Measurements from ENCODE around the gene PDE10A.

PDE10A gene

DNA sequence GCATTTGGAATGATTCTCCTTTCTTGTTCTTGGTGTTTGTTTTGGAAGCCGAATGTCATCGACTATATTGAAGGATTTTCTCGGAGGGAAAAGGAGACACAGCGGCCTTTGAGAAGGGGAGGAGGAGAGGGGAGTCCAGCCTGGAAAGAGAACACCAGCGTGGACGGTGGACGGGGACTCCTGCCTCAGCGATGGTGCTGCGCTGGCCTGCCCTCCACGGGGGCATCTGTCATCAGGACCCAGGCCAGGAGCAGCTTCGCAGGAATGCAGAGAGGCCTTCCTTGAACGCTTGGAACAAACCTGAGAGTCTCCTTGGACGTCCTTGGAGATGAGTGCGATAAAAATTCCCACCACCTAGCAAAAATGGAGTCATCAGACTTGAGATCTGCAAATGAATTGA, 345.3 kb downstream of the PDE10A start:
- H3K4me1 ChIP-seq (ENCODE audit: control insufficient read depth, insufficient read depth, low read length), result no peaks in the 10 kb centered on the region

DNA sequence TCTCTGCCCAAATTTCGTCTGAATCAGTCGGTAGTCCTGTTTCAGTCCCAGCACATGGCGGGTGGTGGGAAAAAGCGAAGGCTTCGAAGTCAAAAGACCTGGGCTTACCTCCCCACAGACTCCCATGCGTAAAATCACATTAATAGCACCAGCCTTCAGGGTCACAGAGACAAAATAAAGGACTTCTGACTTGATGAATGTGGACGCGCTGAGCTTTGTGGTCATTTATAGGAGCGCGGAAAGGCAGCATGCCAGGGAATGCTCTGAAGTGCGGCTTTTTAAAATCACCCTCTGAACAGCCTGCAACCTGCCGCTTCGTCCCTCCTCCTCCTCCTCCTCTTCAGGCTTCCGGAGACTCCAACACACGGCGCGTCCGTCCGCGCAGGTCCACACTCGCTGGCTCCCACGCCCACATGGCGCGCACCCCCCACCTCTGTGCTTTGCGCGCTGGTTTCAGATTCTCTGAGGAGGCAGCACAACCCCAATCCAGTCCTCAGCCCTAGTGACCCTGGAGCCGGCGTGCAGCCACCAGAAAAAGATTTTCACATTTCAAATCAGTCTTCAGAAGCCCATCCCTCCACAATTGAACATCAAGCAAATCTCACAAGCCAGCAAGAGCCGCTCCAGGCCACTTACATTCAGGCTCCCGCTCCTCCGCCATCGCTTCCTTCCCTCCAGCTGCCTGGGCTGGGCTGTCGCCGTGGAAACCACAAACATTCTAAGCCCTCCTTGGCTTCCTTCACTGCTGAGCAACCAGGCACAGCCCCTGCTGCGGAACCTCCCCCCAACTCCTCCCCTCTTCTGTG, 353.9 kb downstream of the PDE10A start, which contains the start of gene C6orf118:
Gene C6orf118, minus strand, starts transcription at position 680 of the 806 bp plus-strand sequence. Its CDS starts 19 bp downstream, at position 661.
- H3K27ac ChIP-seq (ENCODE audit: low read depth, low read length), result no peak within 1 kb of the TSS
- H3K27me3 ChIP-seq (ENCODE audit: control insufficient read depth, insufficient read depth, low read length), result no peaks in the 10 kb centered on the region
- H3K36me3 ChIP-seq (ENCODE audit: control insufficient read depth, insufficient read depth, low read length), result no peaks in the 10 kb centered on the region
- peaks cover 2% of the 10 kb centered on the region for H3K4me1 ChIP-seq (ENCODE audit: control insufficient read depth, insufficient read depth, low read length)
- no peak within 1 kb of the TSS for H3K9ac ChIP-seq (ENCODE audit: low read length)
- H3K4me3 ChIP-seq (ENCODE audit: low read length), result peak within 1 kb of the TSS; percentile 50

More for the DNA sequence above, 345.3 kb downstream of the PDE10A start:
- Histone ChIP-seq H3K27ac (ENCODE audit: low read depth, low read length) (no peak overlapping the region), H3K27me3 (ENCODE audit: control insufficient read depth, insufficient read depth, low read length) (no peaks in the 10 kb centered on the region), H3K4me3 (ENCODE audit: low read length) (no peak overlapping the region), H3K36me3 (ENCODE audit: control insufficient read depth, insufficient read depth, low read length) (no peaks in the 10 kb centered on the region), H3K9ac (ENCODE audit: low read length) (no peak overlapping the region)

DNA sequence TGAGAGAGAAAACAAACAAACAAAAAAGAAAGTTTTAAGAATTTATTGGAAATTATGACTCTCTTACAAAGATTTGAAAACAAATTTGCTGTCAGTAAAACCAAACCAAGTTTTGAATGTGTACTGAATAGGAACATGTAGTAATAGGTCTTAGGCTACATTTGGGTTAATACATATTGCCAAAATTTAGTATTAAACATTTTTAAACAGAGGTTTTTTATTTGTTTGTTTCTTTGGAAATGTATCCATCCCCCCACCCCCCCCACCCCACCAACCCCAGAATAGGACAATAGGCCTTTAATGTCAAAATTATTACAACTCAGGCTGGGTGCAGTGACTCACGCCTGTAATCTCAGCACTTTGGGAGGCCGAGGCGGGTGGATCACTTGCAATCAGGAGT, 356.1 kb downstream of the PDE10A start:
- H3K9ac ChIP-seq (ENCODE audit: low read length), result no peak overlapping the region
- no peaks in the 10 kb centered on the region for H3K36me3 ChIP-seq (ENCODE audit: control insufficient read depth, insufficient read depth, low read length)
- no peak overlapping the region for H3K4me3 ChIP-seq (ENCODE audit: low read length)
- H3K27ac ChIP-seq (ENCODE audit: low read depth, low read length), result no peak overlapping the region
- H3K27me3 ChIP-seq (ENCODE audit: control insufficient read depth, insufficient read depth, low read length), result no peaks in the 10 kb centered on the region
- H3K4me1 ChIP-seq (ENCODE audit: control insufficient read depth, insufficient read depth, low read length), result peaks cover 2% of the 10 kb centered on the region

DNA sequence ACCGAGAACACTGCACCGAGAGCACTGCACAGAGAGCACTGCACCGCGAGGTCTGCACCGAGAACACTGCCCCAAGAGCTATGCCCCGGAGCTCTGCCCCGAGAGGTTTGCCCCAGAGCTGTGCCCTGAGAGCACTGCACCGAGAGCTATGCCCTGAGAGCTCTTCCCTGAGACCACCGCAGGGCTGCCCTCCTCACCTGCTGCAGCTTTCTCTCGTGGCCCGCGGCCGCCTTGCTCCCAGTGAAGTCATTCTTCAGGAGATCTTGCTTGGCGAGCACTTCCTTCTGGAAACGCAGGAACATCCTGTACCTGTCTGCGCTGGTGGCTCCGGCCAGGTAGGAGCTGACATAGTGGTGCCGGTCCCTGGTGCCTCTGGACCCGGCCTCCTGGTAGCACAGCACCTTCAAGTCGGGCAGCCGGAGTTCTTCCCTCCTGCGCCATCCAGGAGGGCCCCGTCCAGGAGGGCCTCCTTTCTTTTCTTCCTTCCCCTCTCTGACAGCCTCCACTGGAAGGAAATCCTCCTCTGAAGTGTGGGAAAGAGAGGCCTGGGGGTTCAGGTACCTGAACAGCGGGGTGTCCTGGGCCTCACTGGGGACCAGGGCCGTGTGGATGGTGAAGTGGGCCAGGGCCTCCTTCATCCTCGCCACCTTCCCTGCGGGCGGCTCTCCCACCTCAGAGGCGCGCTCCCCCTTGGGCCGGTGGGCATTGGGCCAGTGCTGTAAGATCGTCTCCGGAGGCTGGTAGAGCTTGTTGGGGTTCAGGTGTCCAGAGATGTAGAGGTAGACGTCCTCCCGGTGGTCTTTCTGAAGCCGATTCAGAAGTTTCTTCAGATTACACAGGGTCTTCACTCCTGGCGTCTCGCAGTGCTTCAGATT, 361.4 kb downstream of the PDE10A start:
- no peaks in the 10 kb centered on the region for H3K27me3 ChIP-seq (ENCODE audit: control insufficient read depth, insufficient read depth, low read length)
- H3K4me3 ChIP-seq (ENCODE audit: low read length), result no peak overlapping the region
- no peaks in the 10 kb centered on the region for H3K4me1 ChIP-seq (ENCODE audit: control insufficient read depth, insufficient read depth, low read length)
- H3K9ac ChIP-seq (ENCODE audit: low read length), result no peak overlapping the region
- H3K36me3 ChIP-seq (ENCODE audit: control insufficient read depth, insufficient read depth, low read length), result no peaks in the 10 kb centered on the region
- no peak overlapping the region for H3K27ac ChIP-seq (ENCODE audit: low read depth, low read length)

DNA sequence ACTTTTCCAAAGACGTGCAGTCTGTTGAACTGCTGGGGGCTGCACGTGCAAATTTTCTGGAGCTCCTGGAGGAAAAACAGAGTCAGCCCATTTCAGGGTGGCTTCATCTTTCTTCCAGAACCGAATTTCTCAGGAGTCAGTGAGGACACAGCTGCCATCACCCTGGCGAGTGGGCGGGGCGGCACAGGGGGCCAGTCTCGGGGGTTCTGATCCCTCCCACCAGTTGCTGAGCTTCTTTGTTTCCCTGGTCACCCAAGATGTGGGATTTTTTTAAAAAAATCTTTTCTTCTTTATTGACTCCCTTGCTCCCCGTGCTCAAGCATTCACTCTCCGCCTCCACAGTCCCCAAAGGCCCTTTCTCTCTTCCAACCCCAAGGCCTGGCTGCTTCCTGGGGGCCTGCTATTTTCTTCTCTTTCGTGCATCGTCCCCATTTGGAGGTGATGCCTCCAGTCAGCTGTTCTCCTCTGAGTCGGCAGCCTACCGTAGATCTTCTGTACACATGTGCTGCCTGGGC, 362.6 kb downstream of the PDE10A start:
- Histone ChIP-seq H3K4me1 (ENCODE audit: control insufficient read depth, insufficient read depth, low read length) (no peaks in the 10 kb centered on the region), H3K36me3 (ENCODE audit: control insufficient read depth, insufficient read depth, low read length) (no peaks in the 10 kb centered on the region), H3K27me3 (ENCODE audit: control insufficient read depth, insufficient read depth, low read length) (no peaks in the 10 kb centered on the region), H3K9ac (ENCODE audit: low read length) (no peak overlapping the region), H3K4me3 (ENCODE audit: low read length) (no peak overlapping the region), H3K27ac (ENCODE audit: low read depth, low read length) (no peak overlapping the region)

DNA sequence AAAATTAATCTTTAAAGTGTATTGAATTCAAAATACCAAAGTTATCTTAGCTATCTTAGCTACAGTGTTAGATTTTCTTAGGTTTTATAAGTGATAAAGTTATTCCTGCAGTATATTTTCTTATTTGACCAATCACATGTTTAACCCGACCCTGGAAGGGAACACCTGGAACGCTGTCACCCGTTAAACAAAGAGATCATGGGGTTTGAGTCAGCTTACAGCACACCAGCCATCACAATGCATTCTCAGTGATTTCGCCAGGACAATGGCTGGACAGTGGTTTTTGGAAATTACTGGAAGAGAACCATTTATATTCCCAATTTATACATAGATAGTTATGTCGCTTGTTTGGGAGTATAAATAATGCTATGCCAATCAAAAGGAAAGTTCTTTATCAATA, 364.2 kb downstream of the PDE10A start:
- H3K27ac ChIP-seq (ENCODE audit: low read depth, low read length), result no peak overlapping the region
- no peak overlapping the region for H3K4me3 ChIP-seq (ENCODE audit: low read length)
- H3K27me3 ChIP-seq (ENCODE audit: control insufficient read depth, insufficient read depth, low read length), result no peaks in the 10 kb centered on the region
- no peak overlapping the region for H3K9ac ChIP-seq (ENCODE audit: low read length)
- no peaks in the 10 kb centered on the region for H3K4me1 ChIP-seq (ENCODE audit: control insufficient read depth, insufficient read depth, low read length)
- no peaks in the 10 kb centered on the region for H3K36me3 ChIP-seq (ENCODE audit: control insufficient read depth, insufficient read depth, low read length)

DNA sequence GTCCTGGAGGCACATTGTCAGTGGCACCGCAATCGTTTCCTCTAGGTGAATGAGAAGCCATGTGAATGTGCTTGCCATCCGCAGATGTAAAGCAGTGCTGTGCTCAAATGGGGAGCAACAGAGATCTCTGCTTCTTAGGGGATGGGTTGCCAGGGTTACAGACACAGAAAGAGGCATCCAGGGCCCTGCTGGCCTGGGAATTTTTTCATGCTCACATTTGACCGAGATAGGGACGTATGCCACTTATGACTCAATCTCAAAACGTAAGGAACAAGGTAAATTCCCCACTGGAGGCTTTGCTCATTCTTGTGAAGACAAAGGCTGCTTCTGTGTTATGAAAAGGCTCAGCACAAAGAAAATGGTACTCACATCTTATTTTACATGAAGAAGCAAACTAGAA, 364.6 kb downstream of the PDE10A start:
- Histone ChIP-seq H3K4me1 (ENCODE audit: control insufficient read depth, insufficient read depth, low read length) (no peaks in the 10 kb centered on the region), H3K9ac (ENCODE audit: low read length) (no peak overlapping the region), H3K27me3 (ENCODE audit: control insufficient read depth, insufficient read depth, low read length) (no peaks in the 10 kb centered on the region), H3K27ac (ENCODE audit: low read depth, low read length) (no peak overlapping the region), H3K36me3 (ENCODE audit: control insufficient read depth, insufficient read depth, low read length) (no peaks in the 10 kb centered on the region), H3K4me3 (ENCODE audit: low read length) (no peak overlapping the region)

DNA sequence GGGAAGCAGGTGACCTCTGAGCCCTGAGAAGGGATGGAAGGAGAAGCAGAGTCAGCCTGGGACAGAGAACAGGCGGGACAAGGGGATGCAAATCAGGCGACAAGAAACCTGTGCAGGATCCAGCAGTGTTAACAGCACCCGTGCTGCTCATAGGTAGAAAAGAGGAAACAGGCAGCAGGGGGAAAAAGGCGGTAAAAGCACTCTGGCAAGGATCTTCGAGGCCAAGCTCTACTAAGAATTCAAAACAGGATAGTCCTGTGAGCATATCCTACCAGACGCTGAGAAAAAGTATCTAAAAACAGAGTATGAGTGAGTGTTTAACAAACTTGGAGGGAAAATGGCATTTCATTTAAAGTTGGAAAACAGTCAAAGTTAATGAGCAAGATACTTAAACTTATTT, 370.4 kb downstream of the PDE10A start:
- no peak overlapping the region for H3K9ac ChIP-seq (ENCODE audit: low read length)
- no peaks in the 10 kb centered on the region for H3K27me3 ChIP-seq (ENCODE audit: control insufficient read depth, insufficient read depth, low read length)
- no peak overlapping the region for H3K4me3 ChIP-seq (ENCODE audit: low read length)
- H3K36me3 ChIP-seq (ENCODE audit: control insufficient read depth, insufficient read depth, low read length), result no peaks in the 10 kb centered on the region
- no peak overlapping the region for H3K27ac ChIP-seq (ENCODE audit: low read depth, low read length)
- H3K4me1 ChIP-seq (ENCODE audit: control insufficient read depth, insufficient read depth, low read length), result no peaks in the 10 kb centered on the region
